NCI-H187 treated with DMSO at 0.1 percent for 48 hours (cell line): ENCODE measurements around the gene INTS1.

Source experiments
- DNase-seq: peaks from one replicate; lab custom pipeline; 2025; lab: John Stamatoyannopoulos, UW

The INTS1 gene

GRCh38 chr7:1431226-1431625 lies 73.0 kb downstream of the INTS1 start:
- no peak for DNase-seq

GRCh38 chr7:1430056-1430845 lies 73.9 kb downstream of the INTS1 start:
- DNase-seq, result no peak

- no peak for DNase-seq
Measured at GRCh38 chr7:1428941-1429501, 75.2 kb downstream of the INTS1 start.

GRCh38 chr7:1427064-1427657 lies 77.0 kb downstream of the INTS1 start:
- no peak for DNase-seq

- DNase-seq, result no peak
Measured at GRCh38 chr7:1426474-1426873, 77.7 kb downstream of the INTS1 start.

- DNase-seq, result no peak
Measured at GRCh38 chr7:1425292-1426136, 78.7 kb downstream of the INTS1 start.

- DNase-seq, result no peak
Measured at GRCh38 chr7:1424041-1424440, 80.1 kb downstream of the INTS1 start.

- DNase-seq, result no peak
Measured at GRCh38 chr7:1423264-1423811, 80.9 kb downstream of the INTS1 start.

GRCh38 chr7:1422512-1423263 lies 81.5 kb downstream of the INTS1 start:
- DNase-seq, result no peak

- no peak for DNase-seq
Measured at GRCh38 chr7:1421946-1422345, 82.2 kb downstream of the INTS1 start.

GRCh38 chr7:1421020-1421790 lies 83.0 kb downstream of the INTS1 start:
- no peak for DNase-seq
